ENCODE measurements around the gene SKP1.

- no peak for TF ChIP-seq FOXP2 (optimal IDR thresholded peaks at IDR 0.05; ENCODE audit: borderline replicate concordance, extremely low read depth, extremely low read length, insufficient read depth)
- TF ChIP-seq REST (IDR thresholded peaks at IDR 0.05; ENCODE audit: insufficient read depth in 1 of 2, low read depth in 2 of 2, low read length in 2 of 2) = no peak
- TF ChIP-seq SIN3A (IDR thresholded peaks at IDR 0.05; ENCODE audit: borderline replicate concordance, insufficient read depth, low read length) = no peak
- TF ChIP-seq TAF1 (IDR thresholded peaks at IDR 0.05; ENCODE audit: borderline replicate concordance, insufficient read depth, low read length) = no peak
Measured at GRCh38 chr5:134103998-134104654, 72.6 kb downstream of the SKP1 start.

All from PFSK-1 (cell line).